K562 (cell line): ENCODE results near the gene STYXL1. TPM values are rescaled to one million over a fixed set of nuclear protein-coding genes. Genes with fewer than 3 reads are reported as not detected.

Source experiments
- CEBPB ChIP-seq: fragments of 450-650 bp; IDR thresholded peaks from 2 replicates; pipeline ENCODE4 v1.6.1; 2016; ENCODE audit warnings: missing genetic modification characterization, missing compliant biosample characterization
- CHD7 ChIP-seq: fragments of 200-600 bp; sonication (generic); IDR thresholded peaks from one replicate; pipeline ENCODE4 v1.6.1; 2012; ENCODE audit warnings: mild to moderate bottlenecking, low read depth, low read length, inconsistent platforms
- MCM3 ChIP-seq: fragments of 450-650 bp; IDR thresholded peaks from 2 replicates; pipeline ENCODE4 v1.6.1; 2016
- POLR2AphosphoS2 ChIP-seq: IDR thresholded peaks from 2 replicates; pipeline ENCODE4 v1.6.1; 2012; ENCODE audit warnings: low read length, improper control_type of control experiment
- POLR2H ChIP-seq: IDR thresholded peaks from 2 replicates; pipeline ENCODE4 v1.6.1; 2016; ENCODE audit warnings: missing genetic modification characterization, low read depth, mild to moderate bottlenecking, control low read depth, missing compliant biosample characterization, moderate library complexity
- PTBP1 ChIP-seq: fragments of 200-400 bp; formaldehyde crosslinking; IDR thresholded peaks from 2 replicates; pipeline ENCODE4 v1.6.1; 2017; ENCODE audit warnings: low read depth, low read length
- RAD51 ChIP-seq: fragments of 450-650 bp; IDR thresholded peaks from 2 replicates; pipeline ENCODE4 v1.7.1; 2016; ENCODE audit warnings: low read depth, mild to moderate bottlenecking, borderline replicate concordance
- THRA ChIP-seq: fragments of 450-650 bp; IDR thresholded peaks from 2 replicates; pipeline ENCODE4 v1.6.1; 2017; ENCODE audit warnings: mild to moderate bottlenecking, moderate library complexity
- ZNF639 ChIP-seq, 2 experiments: fragments of 200-800 bp in 1 of 2; sonication (Bioruptor generic) in 1 of 2; sonication (generic) in 1 of 2; formaldehyde crosslinking in 1 of 2; IDR thresholded peaks in 1 of 2; conservative IDR thresholded peaks in 1 of 2; 2 replicates each; pipeline versions ENCODE4 v1.5.0 to v1.6.1; 2016 to 2020; ENCODE audit warnings: missing compliant biosample characterization in 1 of 2, missing genetic modification characterization in 1 of 2, missing genetic modification reagents in 1 of 2
- polyA plus RNA-seq, 8 experiments: library from polyadenylated mRNA; depleted of rRNA in 4 of 8; stranded (reverse) in 5 of 8; unstranded in 3 of 8; fragments of >200 nt; fragmentation: Nextera tagmentation in 2 of 8; fragmentation: Illumina TruSeq in 1 of 8; extraction: Ambion mirVana in 2 of 8; extraction: Trizol in 1 of 8; gene quantifications; 2 replicates each; pipeline versions ENCODE4 v1.2.1 to v1.2.3, GENCODE V29; 2011 to 2014; ENCODE audit warnings: inconsistent platforms in 1 of 8, missing spikeins in 1 of 8
- total RNA-seq, 7 experiments: library from RNA; depleted of rRNA in 6 of 7; stranded (reverse); fragments of >200 nt in 6 of 7; fragmentation: Illumina TruSeq in 2 of 7; extraction: Trizol in 2 of 7; gene quantifications; 2 replicates each; pipeline versions ENCODE4 v1.2.1 to v1.2.3, GENCODE V29; 2011 to 2021; ENCODE audit warnings: low replicate concordance in 1 of 7
- TF ChIP-seq, protein P1 (sequence below): fragments of 450-650 bp; IDR thresholded peaks from 2 replicates; pipeline ENCODE4 v1.7.1; 2018; ENCODE audit warnings: mild to moderate bottlenecking, low read depth; ENCODE audit not compliant: partially characterized antibody

Gene STYXL1
- total and polyA plus RNA-seq, 9 of the 15 experiments (the other 6 are each of a cell fraction or from before 2014, with no cell fraction given): 36.5 to 97.2 (median 49.9) TPM

- TF ChIP-seq CHD7: no peak
- TF ChIP-seq POLR2AphosphoS2: no peak
- no peak for TF ChIP-seq POLR2H (tag)
- no peak for TF ChIP-seq RAD51
- peak; percentile 69 for TF ChIP-seq CEBPB (tag)
- TF ChIP-seq PTBP1: no peak
- no peak for TF ChIP-seq THRA
- no peak for TF ChIP-seq ZNF639 (CRISPR knock-in tag; conservative IDR thresholded peaks at IDR 0.05 in 1 of 2, IDR thresholded peaks at IDR 0.05 in 1 of 2)
- TF ChIP-seq MCM3: no peak
- TF ChIP-seq, protein P1, sequence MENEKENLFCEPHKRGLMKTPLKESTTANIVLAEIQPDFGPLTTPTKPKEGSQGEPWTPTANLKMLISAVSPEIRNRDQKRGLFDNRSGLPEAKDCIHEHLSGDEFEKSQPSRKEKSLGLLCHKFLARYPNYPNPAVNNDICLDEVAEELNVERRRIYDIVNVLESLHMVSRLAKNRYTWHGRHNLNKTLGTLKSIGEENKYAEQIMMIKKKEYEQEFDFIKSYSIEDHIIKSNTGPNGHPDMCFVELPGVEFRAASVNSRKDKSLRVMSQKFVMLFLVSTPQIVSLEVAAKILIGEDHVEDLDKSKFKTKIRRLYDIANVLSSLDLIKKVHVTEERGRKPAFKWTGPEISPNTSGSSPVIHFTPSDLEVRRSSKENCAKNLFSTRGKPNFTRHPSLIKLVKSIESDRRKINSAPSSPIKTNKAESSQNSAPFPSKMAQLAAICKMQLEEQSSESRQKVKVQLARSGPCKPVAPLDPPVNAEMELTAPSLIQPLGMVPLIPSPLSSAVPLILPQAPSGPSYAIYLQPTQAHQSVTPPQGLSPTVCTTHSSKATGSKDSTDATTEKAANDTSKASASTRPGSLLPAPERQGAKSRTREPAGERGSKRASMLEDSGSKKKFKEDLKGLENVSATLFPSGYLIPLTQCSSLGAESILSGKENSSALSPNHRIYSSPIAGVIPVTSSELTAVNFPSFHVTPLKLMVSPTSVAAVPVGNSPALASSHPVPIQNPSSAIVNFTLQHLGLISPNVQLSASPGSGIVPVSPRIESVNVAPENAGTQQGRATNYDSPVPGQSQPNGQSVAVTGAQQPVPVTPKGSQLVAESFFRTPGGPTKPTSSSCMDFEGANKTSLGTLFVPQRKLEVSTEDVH: no peak
These were observed 48.1 kb upstream of the STYXL1 start (continued) for GRCh38 chr7:76095908-76096307.
